ENCODE results near the gene SEPHS2. TPM values are rescaled to one million over a fixed set of nuclear protein-coding genes. Genes with fewer than 3 reads are reported as not detected.

Gene SEPHS2
- total and polyA plus RNA-seq, 8 donors = 30.7 to 167 (median 43.6) TPM

- WGBS, 5 donors = 46 to 62% (median 52%) methylated on average over 3 of the region's 3 CpGs
- Histone ChIP-seq H3K27ac (no peak overlapping the region), H3K27me3 (peaks cover 0 to 34% (median 11%) of the 10 kb centered on the region in 3 donors), H3K4me3 (no peak overlapping the region), H3K36me3 (no peaks in the 10 kb centered on the region), H3K4me1 (peaks cover 0 to 7% (median 0%) of the 10 kb centered on the region in 4 donors), H3K9me3 (no peaks in the 10 kb centered on the region)
- intact Hi-C loops (cut with DNase I; ENCODE audit: low total_unique reads) = no loop called here
- TF ChIP-seq POLR2AphosphoS5 (IDR thresholded peaks at IDR 0.05) (no peak), CTCF (IDR thresholded peaks at IDR 0.05) (no peak), EP300 (IDR thresholded peaks at IDR 0.05) (no peak), POLR2A (IDR thresholded peaks at IDR 0.05) (no peak)
- DNase-seq = no peak
These were observed 31.3 kb upstream of the SEPHS2 start for GRCh38 chr16:30476991-30477390.

GRCh38 chr16:30474684-30475083, 29.0 kb upstream of the SEPHS2 start:
- TF ChIP-seq EP300 (IDR thresholded peaks at IDR 0.05) (no peak), POLR2AphosphoS5 (IDR thresholded peaks at IDR 0.05) (no peak), POLR2A (IDR thresholded peaks at IDR 0.05) (no peak), CTCF (IDR thresholded peaks at IDR 0.05) (no peak)
- Histone ChIP-seq H3K4me3 (peak overlapping the region in 1 of 4 donors; percentile 32), H3K27me3 (peaks cover 0 to 34% (median 11%) of the 10 kb centered on the region in 3 donors), H3K4me1 (peaks cover 0 to 7% (median 3%) of the 10 kb centered on the region in 4 donors), H3K27ac (peak overlapping the region in 1 of 5 donors; percentile 71), H3K36me3 (no peaks in the 10 kb centered on the region), H3K9me3 (no peaks in the 10 kb centered on the region)
- no peak for DNase-seq
- WGBS, 5 donors = 76 to 95% (median 84%) methylated on average over 7 of the region's 7 CpGs
- intact Hi-C loops (cut with DNase I; ENCODE audit: low total_unique reads) = no loop called here

GRCh38 chr16:30474074-30474452, 28.4 kb upstream of the SEPHS2 start:
- no peak for TF ChIP-seq EP300 (IDR thresholded peaks at IDR 0.05)
- no peak for TF ChIP-seq POLR2AphosphoS5 (IDR thresholded peaks at IDR 0.05)
- no peak for TF ChIP-seq CTCF (IDR thresholded peaks at IDR 0.05)
- no peak for TF ChIP-seq POLR2A (IDR thresholded peaks at IDR 0.05)
- DNase-seq = no peak
- no peaks in the 10 kb centered on the region for H3K36me3 ChIP-seq
- no peaks in the 10 kb centered on the region for H3K9me3 ChIP-seq
- intact Hi-C loops (cut with DNase I; ENCODE audit: low total_unique reads) = no loop called here
- peak overlapping the region in 4 of 5 donors; percentile 14 to 78 (median 52) for H3K27ac ChIP-seq
- H3K4me3 ChIP-seq = peak overlapping the region in 3 of 4 donors; percentile 28 to 43 (median 32)
- 16 to 39% (median 28%) methylated on average over 22 to 35 of the region's 35 CpGs for WGBS, 5 donors
- H3K27me3 ChIP-seq = peaks cover 0 to 34% (median 11%) of the 10 kb centered on the region in 3 donors
- H3K4me1 ChIP-seq = peaks cover 0 to 7% (median 3%) of the 10 kb centered on the region in 4 donors

GRCh38 chr16:30473231-30474073, 27.8 kb upstream of the SEPHS2 start:
- peaks cover 0 to 34% (median 11%) of the 10 kb centered on the region in 3 donors for H3K27me3 ChIP-seq
- H3K4me3 ChIP-seq = peak overlapping the region; percentile 6 to 43 (median 30)
- H3K9me3 ChIP-seq = no peaks in the 10 kb centered on the region
- peak overlapping the region; percentile 14 to 78 (median 34) for H3K27ac ChIP-seq
- H3K36me3 ChIP-seq = no peaks in the 10 kb centered on the region
- no peak for DNase-seq
- 58 to 67% (median 65%) methylated on average over 18 to 19 of the region's 19 CpGs for WGBS, 5 donors
- no peak for TF ChIP-seq POLR2A (IDR thresholded peaks at IDR 0.05)
- no peak for TF ChIP-seq POLR2AphosphoS5 (IDR thresholded peaks at IDR 0.05)
- TF ChIP-seq EP300 (IDR thresholded peaks at IDR 0.05) = no peak
- no peak for TF ChIP-seq CTCF (IDR thresholded peaks at IDR 0.05)
- H3K4me1 ChIP-seq = peaks cover 0 to 7% (median 3%) of the 10 kb centered on the region in 4 donors
- intact Hi-C loops (cut with DNase I; ENCODE audit: low total_unique reads) = no loop called here

All from stomach (tissue), 9 donors.